Choroid plexus epithelial cell (primary cell): ENCODE results near the gene ABCC8.

ENCODE experiments used
- DNase-seq: peaks from one replicate; pipeline ENCODE4 v3.0.0-alpha.2; 2010; ENCODE audit warnings: low read depth
- H3K4me3 ChIP-seq: 2 replicates; pipeline ENCODE4 v1.5.1; 2011; ENCODE audit warnings: low read depth, mild to moderate bottlenecking, control low read depth, low read length, moderate library complexity
- CTCF ChIP-seq: conservative IDR thresholded peaks from 2 replicates; pipeline ENCODE4 v1.5.1; 2011; ENCODE audit warnings: low read depth, mild to moderate bottlenecking, control low read depth, inconsistent platforms, low read length, moderate library complexity

Gene ABCC8

GRCh38 chr11:17351510-17352176 lies 125.0 kb downstream of the ABCC8 start, which contains the start of gene NCR3LG1:
TSS of gene NCR3LG1 (plus strand) at chr11:17351800. CDS start at chr11:17351970, 170 bp downstream.
- H3K4me3 ChIP-seq, result peak within 1 kb of the TSS; percentile 62
- peak; percentile 81 for DNase-seq
- no peak for TF ChIP-seq CTCF

- DNase-seq, result no peak
- peak; percentile 40 for TF ChIP-seq CTCF
- H3K4me3 ChIP-seq, result peak overlapping the region; percentile 62
Observed at GRCh38 chr11:17351172-17351509, 125.5 kb downstream of the ABCC8 start.

- no peak for DNase-seq
- no peak for TF ChIP-seq CTCF
- H3K4me3 ChIP-seq, result no peak overlapping the region
Observed at GRCh38 chr11:17350455-17351171, 126.0 kb downstream of the ABCC8 start.

GRCh38 chr11:17347676-17348075 lies 129.0 kb downstream of the ABCC8 start:
- no peak for DNase-seq
- no peak overlapping the region for H3K4me3 ChIP-seq
- TF ChIP-seq CTCF, result no peak

GRCh38 chr11:17343907-17344306 lies 132.7 kb downstream of the ABCC8 start:
- peak; percentile 96 for DNase-seq
- TF ChIP-seq CTCF, result no peak
- no peak overlapping the region for H3K4me3 ChIP-seq

- no peak overlapping the region for H3K4me3 ChIP-seq
- no peak for TF ChIP-seq CTCF
- no peak for DNase-seq
Observed at GRCh38 chr11:17343257-17343656, 133.4 kb downstream of the ABCC8 start.
